Stimulated activated CD8-positive, alpha-beta memory T cell treated with anti-CD3 and anti-CD28 coated beads, Interleukin-15, amount 100 ng/mL, for 4 hours (primary cell): Measurements from ENCODE around the gene VDR.
A peak's percentile ranks its signal among the peaks of the same experiment; 100 is the strongest.
"Not testable (repeated sequence)": the region's sequence is repeated elsewhere in the genome, so short reads cannot be mapped to it uniquely, and the experiment has no call there.

Experiments used
- DNase-seq, 2 donors: peaks; one replicate each; pipeline ENCODE4 v3.0.0-alpha.2; 2020; ENCODE audit warnings: low read depth in 2 of 2

Gene VDR

GRCh38 chr12:47813511-47814196 lies 91.1 kb downstream of the VDR start:
- DNase-seq, result no peak

- peak; percentile 88 to 92 for DNase-seq
Measured at GRCh38 chr12:47812797-47813510, 91.8 kb downstream of the VDR start.

GRCh38 chr12:47811581-47812484 lies 93.0 kb downstream of the VDR start:
- DNase-seq, result no peak

- no peak for DNase-seq
Measured at GRCh38 chr12:47811072-47811396, 93.8 kb downstream of the VDR start.

GRCh38 chr12:47809518-47809917 lies 95.3 kb downstream of the VDR start:
- DNase-seq, result not testable (repeated sequence)

- no peak for DNase-seq
Measured at GRCh38 chr12:47808574-47809365, 96.0 kb downstream of the VDR start.

GRCh38 chr12:47808050-47808449 lies 96.7 kb downstream of the VDR start:
- DNase-seq, result peak; percentile 65 to 71

GRCh38 chr12:47807338-47807737 lies 97.5 kb downstream of the VDR start:
- no peak for DNase-seq

- no peak for DNase-seq
Measured at GRCh38 chr12:47805417-47805816, 99.4 kb downstream of the VDR start.

GRCh38 chr12:47804171-47804570 lies 100.6 kb downstream of the VDR start:
- DNase-seq, result no peak

GRCh38 chr12:47803191-47803875 lies 101.5 kb downstream of the VDR start:
- no peak for DNase-seq

- no peak for DNase-seq
Measured at GRCh38 chr12:47802312-47802711, 102.5 kb downstream of the VDR start.

- no peak for DNase-seq
Measured at GRCh38 chr12:47801904-47802246, 102.9 kb downstream of the VDR start.

- no peak for DNase-seq
Measured at GRCh38 chr12:47801170-47801903, 103.5 kb downstream of the VDR start.

GRCh38 chr12:47800582-47800981 lies 104.2 kb downstream of the VDR start:
- DNase-seq, result no peak

GRCh38 chr12:47799357-47799955 lies 105.3 kb downstream of the VDR start:
- DNase-seq, result no peak

- no peak for DNase-seq
Measured at GRCh38 chr12:47798382-47798948, 106.3 kb downstream of the VDR start.

- DNase-seq, result no peak
Measured at GRCh38 chr12:47797441-47797840, 107.4 kb downstream of the VDR start.

- DNase-seq, result no peak
Measured at GRCh38 chr12:47795814-47796411, 108.9 kb downstream of the VDR start.
